Lower lobe of right lung (tissue), 2 donors: ENCODE results near the gene BANF1. TPM values are rescaled to one million over a fixed set of nuclear protein-coding genes. Genes with fewer than 3 reads are reported as not detected.

ENCODE experiments used
- ATAC-seq, 2 donors: fragments of 200-7000 bp; cut with Tn5 transposase; one replicate each; pipeline ENCODE4 v1.9.1; 2020 to 2022; ENCODE audit warnings: mild to moderate bottlenecking in 2 of 2, moderate library complexity in 2 of 2
- DNase-seq: peaks from one replicate; pipeline ENCODE4 v3.0.0-alpha.2; 2020
- H3K27ac ChIP-seq: fragments of 200-600 bp; one replicate; pipeline ENCODE4 v1.8.0; 2022
- H3K27me3 ChIP-seq: fragments of 200-600 bp; one replicate; pipeline ENCODE4 v1.8.0; 2022; ENCODE audit warnings: low read depth
- H3K36me3 ChIP-seq: fragments of 200-600 bp; one replicate; pipeline ENCODE4 v1.8.0; 2022; ENCODE audit warnings: mild to moderate bottlenecking
- H3K4me1 ChIP-seq: fragments of 200-600 bp; one replicate; pipeline ENCODE4 v1.8.0; 2022
- H3K4me3 ChIP-seq: fragments of 200-600 bp; one replicate; pipeline ENCODE4 v1.8.0; 2022; ENCODE audit warnings: mild to moderate bottlenecking
- H3K9me3 ChIP-seq: fragments of 200-600 bp; one replicate; pipeline ENCODE4 v1.8.0; 2022
- CTCF ChIP-seq: fragments of 200-600 bp; IDR thresholded peaks from one replicate; pipeline ENCODE4 v1.8.0; 2022; ENCODE audit warnings: antibody characterized with exemption, mild to moderate bottlenecking
- intact Hi-C: fragments of 100-400 bp; cut with DNase I; formaldehyde crosslinking; loops from one replicate; pipeline ENCODE4 v1.11.0; 2022
- long read RNA-seq: library from polyadenylated mRNA; unstranded; transcript quantifications from one replicate; pipeline ENCODE4 v2.0.0, GENCODE V29; 2021
- total RNA-seq: library from RNA; stranded (reverse); fragmentation: NEBNext Ultra II Directional; extraction: Animal tissue kit (Norgen Biotek cat#: 25700); gene quantifications from one replicate; pipeline ENCODE4 v1.2.1, GENCODE V29; 2021
- donor health status: DM: no; HTN: yes; CAD: no; lungs with severe emphysema.

The BANF1 gene
- 156 TPM for total RNA-seq
- long read RNA-seq, transcript BANF1-201 (3 exons, 1,155 nt): major isoform, 51 of 66 reads
- long read RNA-seq, transcript BANF1-202 (3 exons, 946 nt): minor isoform, 5 of 66 reads
- long read RNA-seq, partial matches to known transcripts: 4 of 66 reads
- long read RNA-seq, other reads (novel, unspliced or antisense): 3 of 66 reads

- ATAC-seq: peak; percentile 95 to 96
- peaks cover 50% of the 10 kb centered on the region for H3K36me3 ChIP-seq
- H3K4me1 ChIP-seq: peaks cover 24% of the 10 kb centered on the region
- intact Hi-C loops: no loop called here
- no peak for TF ChIP-seq CTCF
- no peaks in the 10 kb centered on the region for H3K27me3 ChIP-seq
- DNase-seq: peak; percentile 92
- H3K9me3 ChIP-seq: no peaks in the 10 kb centered on the region
- peak within 1 kb of the TSS; percentile 79 for H3K4me3 ChIP-seq
- peak within 1 kb of the TSS; percentile 89 for H3K27ac ChIP-seq
Measured at GRCh38 chr11:66001942-66002647, at the start of gene BANF1, which contains the start of gene EIF1AD. TSS of gene BANF1 (plus strand) at chr11:66002503. CDS start at chr11:66003251, 748 bp downstream. TSS of gene EIF1AD (minus strand) at chr11:66002157. CDS start at chr11:66000389, 1,768 bp downstream.

- H3K27me3 ChIP-seq: peaks cover 6% of the 10 kb centered on the region
- no peaks in the 10 kb centered on the region for H3K9me3 ChIP-seq
- no peaks in the 10 kb centered on the region for H3K36me3 ChIP-seq
- no peak overlapping the region for H3K4me3 ChIP-seq
- DNase-seq (no peak), ATAC-seq (peak in 1 of 2 donors; percentile 29)
- H3K27ac ChIP-seq: no peak overlapping the region
- H3K4me1 ChIP-seq: no peaks in the 10 kb centered on the region
- intact Hi-C loops: no loop called here
- TF ChIP-seq CTCF: no peak
Measured at GRCh38 chr11:65953471-65953870, 48.8 kb upstream of the BANF1 start.

- Histone ChIP-seq H3K27me3 (peaks cover 6% of the 10 kb centered on the region), H3K27ac (no peak overlapping the region), H3K4me1 (no peaks in the 10 kb centered on the region), H3K9me3 (no peaks in the 10 kb centered on the region), H3K4me3 (no peak overlapping the region), H3K36me3 (no peaks in the 10 kb centered on the region)
- intact Hi-C loops: no loop called here
- no peak for TF ChIP-seq CTCF
- DNase-seq (no peak), ATAC-seq (no peak)
Measured at GRCh38 chr11:65954771-65955170, 47.5 kb upstream of the BANF1 start.

- Histone ChIP-seq H3K9me3 (no peaks in the 10 kb centered on the region), H3K4me3 (no peak overlapping the region), H3K4me1 (peaks cover 11% of the 10 kb centered on the region), H3K27ac (no peak overlapping the region), H3K27me3 (peaks cover 6% of the 10 kb centered on the region), H3K36me3 (peaks cover 1% of the 10 kb centered on the region)
- TF ChIP-seq CTCF: no peak
- DNase-seq: no peak
- intact Hi-C loops: no loop called here
- ATAC-seq: no peak
Measured at GRCh38 chr11:65958291-65958690, 44.0 kb upstream of the BANF1 start.

- no peak for DNase-seq
- Histone ChIP-seq H3K27me3 (peaks cover 6% of the 10 kb centered on the region), H3K36me3 (peaks cover 7% of the 10 kb centered on the region), H3K27ac (no peak overlapping the region), H3K4me1 (peaks cover 17% of the 10 kb centered on the region), H3K4me3 (no peak overlapping the region), H3K9me3 (no peaks in the 10 kb centered on the region)
- intact Hi-C loops: no loop called here
- no peak for TF ChIP-seq CTCF
- ATAC-seq: no peak
Measured at GRCh38 chr11:65958774-65959420, 43.4 kb upstream of the BANF1 start.
